ENCODE data around the gene SEMA3F. TPM values are rescaled to one million over a fixed set of nuclear protein-coding genes. Genes with fewer than 3 reads are reported as not detected.

SEMA3F gene
- total RNA-seq, 2 donors from 2014 or later, result 44.8 to 63.2 TPM

- H3K4me1 ChIP-seq (ENCODE audit: control insufficient read depth, insufficient read depth, low read length), result peaks cover 3% of the 10 kb centered on the region
- H3K4me3 ChIP-seq (ENCODE audit: low read length), result no peak overlapping the region
- DNase-seq, result no peak
- TF ChIP-seq, protein P1, sequence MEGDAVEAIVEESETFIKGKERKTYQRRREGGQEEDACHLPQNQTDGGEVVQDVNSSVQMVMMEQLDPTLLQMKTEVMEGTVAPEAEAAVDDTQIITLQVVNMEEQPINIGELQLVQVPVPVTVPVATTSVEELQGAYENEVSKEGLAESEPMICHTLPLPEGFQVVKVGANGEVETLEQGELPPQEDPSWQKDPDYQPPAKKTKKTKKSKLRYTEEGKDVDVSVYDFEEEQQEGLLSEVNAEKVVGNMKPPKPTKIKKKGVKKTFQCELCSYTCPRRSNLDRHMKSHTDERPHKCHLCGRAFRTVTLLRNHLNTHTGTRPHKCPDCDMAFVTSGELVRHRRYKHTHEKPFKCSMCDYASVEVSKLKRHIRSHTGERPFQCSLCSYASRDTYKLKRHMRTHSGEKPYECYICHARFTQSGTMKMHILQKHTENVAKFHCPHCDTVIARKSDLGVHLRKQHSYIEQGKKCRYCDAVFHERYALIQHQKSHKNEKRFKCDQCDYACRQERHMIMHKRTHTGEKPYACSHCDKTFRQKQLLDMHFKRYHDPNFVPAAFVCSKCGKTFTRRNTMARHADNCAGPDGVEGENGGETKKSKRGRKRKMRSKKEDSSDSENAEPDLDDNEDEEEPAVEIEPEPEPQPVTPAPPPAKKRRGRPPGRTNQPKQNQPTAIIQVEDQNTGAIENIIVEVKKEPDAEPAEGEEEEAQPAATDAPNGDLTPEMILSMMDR (conservative IDR thresholded peaks at IDR 0.05), result no peak
- no peaks in the 10 kb centered on the region for H3K9me3 ChIP-seq (ENCODE audit: control insufficient read depth, low read length)
- no peaks in the 10 kb centered on the region for H3K9me3 Mint-ChIP-seq
- H3K9ac ChIP-seq (ENCODE audit: extremely low read depth, low read length, poor library complexity, severe bottlenecking), result no peak overlapping the region
- no peak overlapping the region for H3K4me3 Mint-ChIP-seq
- H3K27ac Mint-ChIP-seq, result no peak overlapping the region
- H3K4me1 Mint-ChIP-seq, result peaks cover 12% of the 10 kb centered on the region
- peaks cover 5% of the 10 kb centered on the region for H3K36me3 ChIP-seq (ENCODE audit: control insufficient read depth, insufficient read depth, low read length)
- H3K27me3 Mint-ChIP-seq (ENCODE audit: insufficient read depth), result peaks cover 3% of the 10 kb centered on the region
- no peak overlapping the region for H3K27ac ChIP-seq (ENCODE audit: low read depth, low read length)
- no peaks in the 10 kb centered on the region for H3K27me3 ChIP-seq (ENCODE audit: control insufficient read depth, insufficient read depth, low read length, poor library complexity, severe bottlenecking)
- peaks cover 45% of the 10 kb centered on the region for H3K36me3 Mint-ChIP-seq (ENCODE audit: low read depth)
- WGBS, 2 experiments (ENCODE audit: insufficient coverage in 1 of 2, insufficient read length in 1 of 2), result 94% methylated on average over 2 of the region's 2 CpGs; no CpG with 5 or more reads in 1 of the 2 experiments
Measured at GRCh38 chr3:50177346-50177745, 22.2 kb downstream of the SEMA3F start.

- H3K9me3 Mint-ChIP-seq, result no peaks in the 10 kb centered on the region
- no peak overlapping the region for H3K4me3 Mint-ChIP-seq
- Histone ChIP-seq H3K27me3 (ENCODE audit: control insufficient read depth, insufficient read depth, low read length, poor library complexity, severe bottlenecking) (no peaks in the 10 kb centered on the region), H3K4me1 (ENCODE audit: control insufficient read depth, insufficient read depth, low read length) (peaks cover 6% of the 10 kb centered on the region), H3K36me3 (ENCODE audit: control insufficient read depth, insufficient read depth, low read length) (peaks cover under 1% of the 10 kb centered on the region), H3K9ac (ENCODE audit: extremely low read depth, low read length, poor library complexity, severe bottlenecking) (no peak overlapping the region), H3K9me3 (ENCODE audit: control insufficient read depth, low read length) (no peaks in the 10 kb centered on the region), H3K27ac (ENCODE audit: low read depth, low read length) (no peak overlapping the region), H3K4me3 (ENCODE audit: low read length) (no peak overlapping the region)
- H3K4me1 Mint-ChIP-seq, result peaks cover 13% of the 10 kb centered on the region
- peaks cover 8% of the 10 kb centered on the region for H3K27me3 Mint-ChIP-seq (ENCODE audit: insufficient read depth)
- no peak for DNase-seq
- WGBS, 2 experiments (ENCODE audit: insufficient coverage in 1 of 2, insufficient read length in 1 of 2), result 40 to 52% methylated on average over 2 of the region's 2 CpGs
- H3K27ac Mint-ChIP-seq, result peak overlapping the region; percentile 10
- peaks cover 54% of the 10 kb centered on the region for H3K36me3 Mint-ChIP-seq (ENCODE audit: low read depth)
- TF ChIP-seq, protein P1 (conservative IDR thresholded peaks at IDR 0.05), result no peak
Measured at GRCh38 chr3:50179710-50180109, 24.6 kb downstream of the SEMA3F start.

DNA sequence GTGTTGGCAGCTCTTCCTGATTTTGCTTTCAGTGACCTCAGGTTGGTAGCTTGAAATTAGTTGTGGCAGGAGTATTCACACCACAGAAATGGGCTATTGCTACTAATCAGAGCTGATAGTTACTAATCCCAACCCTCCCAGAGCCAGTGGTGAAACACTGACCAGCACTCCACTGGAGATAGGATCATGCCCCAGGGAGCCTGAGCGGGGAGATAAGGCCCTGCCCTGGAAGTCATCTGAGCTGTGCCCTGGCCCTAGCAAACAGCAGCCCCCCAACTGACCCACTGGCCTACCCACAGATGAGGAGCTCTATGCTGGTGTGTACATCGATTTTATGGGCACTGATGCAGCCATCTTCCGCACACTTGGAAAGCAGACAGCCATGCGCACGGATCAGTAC lies 26.9 kb downstream of the SEMA3F start:
- peaks cover 13% of the 10 kb centered on the region for H3K4me1 Mint-ChIP-seq
- no peak overlapping the region for H3K9ac ChIP-seq (ENCODE audit: extremely low read depth, low read length, poor library complexity, severe bottlenecking)
- H3K27me3 Mint-ChIP-seq (ENCODE audit: insufficient read depth), result peaks cover 8% of the 10 kb centered on the region
- no peak overlapping the region for H3K27ac ChIP-seq (ENCODE audit: low read depth, low read length)
- TF ChIP-seq, protein P1 (conservative IDR thresholded peaks at IDR 0.05), result no peak
- no peak overlapping the region for H3K4me3 Mint-ChIP-seq
- H3K4me3 ChIP-seq (ENCODE audit: low read length), result no peak overlapping the region
- H3K36me3 Mint-ChIP-seq (ENCODE audit: low read depth), result peaks cover 46% of the 10 kb centered on the region
- H3K9me3 ChIP-seq (ENCODE audit: control insufficient read depth, low read length), result no peaks in the 10 kb centered on the region
- no peaks in the 10 kb centered on the region for H3K9me3 Mint-ChIP-seq
- no peaks in the 10 kb centered on the region for H3K36me3 ChIP-seq (ENCODE audit: control insufficient read depth, insufficient read depth, low read length)
- DNase-seq, result no peak
- peaks cover 6% of the 10 kb centered on the region for H3K4me1 ChIP-seq (ENCODE audit: control insufficient read depth, insufficient read depth, low read length)
- WGBS, 2 experiments (ENCODE audit: insufficient coverage in 1 of 2, insufficient read length in 1 of 2), result 82 to 98% methylated on average over 5 of the region's 5 CpGs
- H3K27ac Mint-ChIP-seq, result no peak overlapping the region
- H3K27me3 ChIP-seq (ENCODE audit: control insufficient read depth, insufficient read depth, low read length, poor library complexity, severe bottlenecking), result no peaks in the 10 kb centered on the region
